Osteoblast (primary cell): ENCODE data around the gene SRPRB. TPM values are rescaled to one million over a fixed set of nuclear protein-coding genes. Genes with fewer than 3 reads are reported as not detected.

Source experiments
- DNase-seq: peaks from one replicate; pipeline ENCODE4 v3.0.0; 2011; ENCODE audit warnings: low spot score, mixed read lengths; ENCODE audit not compliant: insufficient read length; ENCODE audit errors: missing footprints
- H2AFZ ChIP-seq: 2 replicates; pipeline ENCODE4 v1.6.0; 2011; ENCODE audit warnings: mild to moderate bottlenecking, low read length
- H3K27ac ChIP-seq: 2 replicates; pipeline ENCODE4 v1.5.1; 2011; ENCODE audit warnings: mild to moderate bottlenecking, low read depth, low read length, moderate library complexity
- H3K27me3 ChIP-seq: 2 replicates; pipeline ENCODE4 v1.6.0; 2012; ENCODE audit warnings: mild to moderate bottlenecking, control low read depth, inconsistent platforms, low read length, moderate library complexity; ENCODE audit not compliant: insufficient read depth
- H3K36me3 ChIP-seq: 2 replicates; pipeline ENCODE4 v1.5.1; 2011; ENCODE audit warnings: mild to moderate bottlenecking, low read length, control low read depth, moderate library complexity; ENCODE audit not compliant: insufficient read depth
- H3K4me1 ChIP-seq: 2 replicates; pipeline ENCODE4 v1.5.1; 2011; ENCODE audit warnings: mild to moderate bottlenecking, low read length, control low read depth, moderate library complexity; ENCODE audit not compliant: insufficient read depth
- H3K4me2 ChIP-seq: 2 replicates; pipeline ENCODE4 v1.6.0; 2011; ENCODE audit warnings: mild to moderate bottlenecking, low read length; ENCODE audit not compliant: insufficient read depth
- H3K4me3 ChIP-seq: fragments of 200-600 bp; sonication (generic); 3 replicates; pipeline ENCODE4 v1.5.1; 2012; ENCODE audit warnings: mild to moderate bottlenecking, low read length, inconsistent platforms; ENCODE audit not compliant: insufficient read depth
- H3K79me2 ChIP-seq: 2 replicates; pipeline ENCODE4 v1.6.0; 2012; ENCODE audit warnings: mild to moderate bottlenecking, low read length, control low read depth, inconsistent platforms; ENCODE audit not compliant: insufficient read depth
- H3K9me3 ChIP-seq: 2 replicates; pipeline ENCODE4 v1.5.1; 2011; ENCODE audit warnings: low read depth, low read length, control low read depth
- H4K20me1 ChIP-seq: 2 replicates; pipeline ENCODE4 v1.6.0; 2012; ENCODE audit warnings: mild to moderate bottlenecking, low read length, control low read depth; ENCODE audit not compliant: insufficient read depth
- CTCF ChIP-seq: IDR thresholded peaks from 2 replicates; pipeline ENCODE4 v1.5.1; 2011; ENCODE audit warnings: mild to moderate bottlenecking, low read depth, low read length, moderate library complexity; ENCODE audit errors: extremely low read depth
- total RNA-seq: library from RNA; depleted of rRNA; stranded (reverse); fragments of >200 nt; gene quantifications from 2 replicates; pipeline ENCODE4 v1.2.3, GENCODE V29; 2012

The SRPRB gene
- total RNA-seq, 1 donor: 80.3 TPM

GRCh38 chr3:133781570-133781969 is 24.0 kb upstream of the SRPRB start:
- no peaks in the 10 kb centered on the region for H3K36me3 ChIP-seq
- no peaks in the 10 kb centered on the region for H4K20me1 ChIP-seq
- no peak for DNase-seq
- H3K27ac ChIP-seq: no peak overlapping the region
- H3K27me3 ChIP-seq: peaks cover 10% of the 10 kb centered on the region
- H3K4me2 ChIP-seq: no peak overlapping the region
- H3K79me2 ChIP-seq: no peaks in the 10 kb centered on the region
- no peaks in the 10 kb centered on the region for H3K4me1 ChIP-seq
- no peak overlapping the region for H3K4me3 ChIP-seq
- no peak for TF ChIP-seq CTCF
- H3K9me3 ChIP-seq: no peaks in the 10 kb centered on the region
- H2AFZ ChIP-seq: no peak overlapping the region

- H3K36me3 ChIP-seq: no peaks in the 10 kb centered on the region
- no peak overlapping the region for H3K4me2 ChIP-seq
- peaks cover 10% of the 10 kb centered on the region for H3K27me3 ChIP-seq
- no peak overlapping the region for H2AFZ ChIP-seq
- TF ChIP-seq CTCF: no peak
- no peaks in the 10 kb centered on the region for H4K20me1 ChIP-seq
- no peak overlapping the region for H3K27ac ChIP-seq
- H3K4me3 ChIP-seq: no peak overlapping the region
- no peaks in the 10 kb centered on the region for H3K79me2 ChIP-seq
- no peaks in the 10 kb centered on the region for H3K4me1 ChIP-seq
- DNase-seq: no peak
- H3K9me3 ChIP-seq: no peaks in the 10 kb centered on the region
These were observed 23.2 kb upstream of the SRPRB start for GRCh38 chr3:133782454-133782853.

GRCh38 chr3:133783762-133784161 is 21.9 kb upstream of the SRPRB start:
- DNase-seq: no peak
- TF ChIP-seq CTCF: no peak
- H2AFZ ChIP-seq: no peak overlapping the region
- H3K9me3 ChIP-seq: no peaks in the 10 kb centered on the region
- no peaks in the 10 kb centered on the region for H3K36me3 ChIP-seq
- no peak overlapping the region for H3K27ac ChIP-seq
- no peak overlapping the region for H3K4me3 ChIP-seq
- no peaks in the 10 kb centered on the region for H3K4me1 ChIP-seq
- no peak overlapping the region for H3K4me2 ChIP-seq
- no peaks in the 10 kb centered on the region for H3K79me2 ChIP-seq
- H3K27me3 ChIP-seq: peaks cover 10% of the 10 kb centered on the region
- H4K20me1 ChIP-seq: no peaks in the 10 kb centered on the region

GRCh38 chr3:133788024-133788423 is 17.6 kb upstream of the SRPRB start:
- DNase-seq: no peak
- Histone ChIP-seq H4K20me1 (no peaks in the 10 kb centered on the region), H3K79me2 (no peaks in the 10 kb centered on the region), H3K27me3 (peaks cover 6% of the 10 kb centered on the region), H3K27ac (no peak overlapping the region), H3K36me3 (no peaks in the 10 kb centered on the region), H3K4me3 (no peak overlapping the region), H3K4me1 (no peaks in the 10 kb centered on the region), H3K9me3 (peaks cover 2% of the 10 kb centered on the region), H3K4me2 (no peak overlapping the region), H2AFZ (no peak overlapping the region)
- no peak for TF ChIP-seq CTCF
